ENCODE results near the gene PPAN. TPM values are rescaled to one million over a fixed set of nuclear protein-coding genes. Genes with fewer than 3 reads are reported as not detected.
A peak's percentile ranks its signal among the peaks of the same experiment; 100 is the strongest.

Gene PPAN
- polyA plus RNA-seq, 3 donors from 2014 or later, result 12.1 to 44.8 (median 18.4) TPM

DNA sequence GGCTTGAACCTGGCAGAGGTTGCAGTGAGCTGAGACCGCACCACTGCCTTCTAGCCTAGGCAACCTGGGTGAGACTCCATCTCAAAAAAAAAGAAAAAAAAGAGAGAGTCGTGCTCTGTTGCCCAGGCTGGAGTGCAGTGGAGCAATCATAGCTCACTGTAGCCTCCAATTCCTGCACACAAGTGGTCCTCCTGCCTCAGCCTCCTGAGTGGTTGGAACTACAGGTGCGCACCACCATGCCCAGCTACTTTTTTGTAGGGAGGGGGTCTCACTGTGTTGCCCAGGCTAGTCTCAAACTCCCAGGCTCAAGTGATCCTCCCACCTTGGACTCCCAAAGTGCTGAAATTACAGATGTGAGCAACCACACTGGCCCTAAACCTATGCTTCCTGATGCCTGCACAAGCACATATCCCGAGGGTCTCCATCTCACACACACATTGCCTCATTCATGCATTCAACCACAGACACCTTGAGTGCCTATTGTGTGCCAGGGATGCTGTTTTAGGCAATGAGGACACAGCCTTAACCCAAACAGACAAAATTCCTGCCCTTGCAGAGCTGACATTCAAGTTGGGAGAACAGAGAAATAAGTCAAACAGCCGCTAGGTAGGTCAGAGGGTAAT is 5.9 kb upstream of the PPAN start:
- peaks cover 20 to 35% (median 32%) of the 10 kb centered on the region in 3 donors for H3K27me3 Mint-ChIP-seq (ENCODE audit: low read depth in 3 of 3)
- H3K4me3 Mint-ChIP-seq, result peak overlapping the region; percentile 42 to 83 (median 64)
- H3K9me3 Mint-ChIP-seq, result no peaks in the 10 kb centered on the region
- DNase-seq, result no peak
- no peaks in the 10 kb centered on the region for H3K36me3 Mint-ChIP-seq
- H3K4me1 Mint-ChIP-seq, result peaks cover 69 to 73% of the 10 kb centered on the region in 2 donors
- H3K27ac Mint-ChIP-seq, result peak overlapping the region; percentile 89 to 100 (median 97)

- Mint-ChIP-seq H3K27ac (peak overlapping the region; percentile 99 to 100 (median 100)), H3K36me3 (peaks cover 0 to 6% (median 0%) of the 10 kb centered on the region in 3 donors), H3K9me3 (no peaks in the 10 kb centered on the region), H3K4me1 (peaks cover 83 to 84% of the 10 kb centered on the region in 2 donors), H3K4me3 (peak overlapping the region; percentile 80 to 92 (median 85)), H3K27me3 (ENCODE audit: low read depth in 3 of 3) (peaks cover 26 to 42% (median 40%) of the 10 kb centered on the region in 3 donors)
- DNase-seq, result peak in 1 of 3 donors; percentile 13
Observed at GRCh38 chr19:10102787-10103236, 3.4 kb upstream of the PPAN start.

DNA sequence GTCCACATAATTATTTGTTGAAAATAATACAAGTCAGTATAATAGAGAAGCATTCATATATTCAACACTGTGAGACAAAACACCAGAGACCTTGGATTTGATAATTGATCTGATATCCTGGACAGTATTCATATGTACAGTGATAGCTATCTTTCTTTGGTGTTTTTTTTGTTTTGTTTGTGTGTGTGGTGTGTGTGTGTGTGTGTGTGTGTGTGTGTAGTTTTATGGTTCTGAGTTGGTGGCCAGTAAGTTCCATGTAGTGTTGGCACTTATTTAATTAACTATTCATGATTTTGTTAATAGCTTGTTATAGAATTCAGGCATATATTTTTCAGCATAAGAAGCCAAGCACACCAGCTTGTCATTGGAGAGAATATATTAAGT is 2.0 kb upstream of the PPAN start:
- Mint-ChIP-seq H3K4me3 (peak overlapping the region; percentile 40 to 69 (median 65)), H3K4me1 (peaks cover 73 to 76% of the 10 kb centered on the region in 2 donors), H3K27ac (peak overlapping the region; percentile 92 to 100 (median 96)), H3K9me3 (no peaks in the 10 kb centered on the region), H3K36me3 (peaks cover 0 to 6% (median 0%) of the 10 kb centered on the region in 3 donors), H3K27me3 (ENCODE audit: low read depth in 3 of 3) (peaks cover 19 to 38% (median 35%) of the 10 kb centered on the region in 3 donors)
- DNase-seq, result no peak

GRCh38 chr19:10104665-10105508 is 1.3 kb upstream of the PPAN start:
- Mint-ChIP-seq H3K4me3 (peak overlapping the region; percentile 65 to 86 (median 83)), H3K27ac (peak overlapping the region; percentile 92 to 100 (median 96)), H3K4me1 (peaks cover 65 to 71% of the 10 kb centered on the region in 2 donors), H3K27me3 (ENCODE audit: low read depth in 3 of 3) (peaks cover 17 to 35% (median 29%) of the 10 kb centered on the region in 3 donors), H3K9me3 (no peaks in the 10 kb centered on the region), H3K36me3 (peaks cover 0 to 12% (median 6%) of the 10 kb centered on the region in 3 donors)
- DNase-seq, result peak; percentile 91 to 93 (median 93)

GRCh38 chr19:10105509-10106099 is 558 bp upstream of the PPAN start:
- peak overlapping the region; percentile 92 to 100 (median 96) for H3K27ac Mint-ChIP-seq
- H3K36me3 Mint-ChIP-seq, result peaks cover 1 to 13% (median 6%) of the 10 kb centered on the region in 3 donors
- H3K4me1 Mint-ChIP-seq, result peaks cover 64 to 70% of the 10 kb centered on the region in 2 donors
- peak overlapping the region; percentile 65 to 86 (median 83) for H3K4me3 Mint-ChIP-seq
- H3K9me3 Mint-ChIP-seq, result no peaks in the 10 kb centered on the region
- peaks cover 16 to 34% (median 29%) of the 10 kb centered on the region in 3 donors for H3K27me3 Mint-ChIP-seq (ENCODE audit: low read depth in 3 of 3)
- peak in 2 of 3 donors; percentile 63 to 65 for DNase-seq

DNA sequence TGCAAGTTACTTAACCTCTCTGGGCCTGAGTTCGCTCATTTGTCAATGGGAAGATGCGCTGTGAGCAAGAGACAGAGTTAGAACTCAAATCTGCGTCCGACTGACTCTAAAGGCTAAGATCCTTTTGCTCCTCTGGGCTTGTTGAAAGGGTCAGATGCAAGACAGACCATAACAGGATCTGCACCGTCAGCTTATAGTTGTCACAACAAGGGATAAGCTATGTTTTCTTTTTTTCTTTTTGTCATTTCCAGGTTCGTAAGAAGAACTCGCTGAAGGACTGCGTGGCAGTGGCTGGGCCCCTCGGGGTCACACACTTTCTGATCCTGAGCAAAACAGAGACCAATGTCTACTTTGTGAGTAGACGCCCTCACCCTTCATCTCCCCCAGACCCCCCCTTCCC is 1.1 kb downstream of the PPAN start:
- peaks cover 3 to 19% (median 6%) of the 10 kb centered on the region in 3 donors for H3K36me3 Mint-ChIP-seq
- peaks cover 17 to 39% (median 28%) of the 10 kb centered on the region in 3 donors for H3K27me3 Mint-ChIP-seq (ENCODE audit: low read depth in 3 of 3)
- no peak for DNase-seq
- peak overlapping the region; percentile 65 to 86 (median 83) for H3K4me3 Mint-ChIP-seq
- peaks cover 68 to 72% of the 10 kb centered on the region in 2 donors for H3K4me1 Mint-ChIP-seq
- H3K9me3 Mint-ChIP-seq, result no peaks in the 10 kb centered on the region
- peak overlapping the region; percentile 88 to 100 (median 92) for H3K27ac Mint-ChIP-seq

- H3K4me1 Mint-ChIP-seq, result peaks cover 68 to 72% of the 10 kb centered on the region in 2 donors
- H3K9me3 Mint-ChIP-seq, result no peaks in the 10 kb centered on the region
- H3K4me3 Mint-ChIP-seq, result peak overlapping the region in 4 of 5 donors; percentile 21 to 83 (median 60)
- H3K27me3 Mint-ChIP-seq (ENCODE audit: low read depth in 3 of 3), result peaks cover 17 to 42% (median 28%) of the 10 kb centered on the region in 3 donors
- no peak for DNase-seq
- H3K36me3 Mint-ChIP-seq, result peaks cover 3 to 19% (median 6%) of the 10 kb centered on the region in 3 donors
- H3K27ac Mint-ChIP-seq, result peak overlapping the region; percentile 40 to 100 (median 69)
Observed at GRCh38 chr19:10107817-10108367, 1.7 kb downstream of the PPAN start.

DNA sequence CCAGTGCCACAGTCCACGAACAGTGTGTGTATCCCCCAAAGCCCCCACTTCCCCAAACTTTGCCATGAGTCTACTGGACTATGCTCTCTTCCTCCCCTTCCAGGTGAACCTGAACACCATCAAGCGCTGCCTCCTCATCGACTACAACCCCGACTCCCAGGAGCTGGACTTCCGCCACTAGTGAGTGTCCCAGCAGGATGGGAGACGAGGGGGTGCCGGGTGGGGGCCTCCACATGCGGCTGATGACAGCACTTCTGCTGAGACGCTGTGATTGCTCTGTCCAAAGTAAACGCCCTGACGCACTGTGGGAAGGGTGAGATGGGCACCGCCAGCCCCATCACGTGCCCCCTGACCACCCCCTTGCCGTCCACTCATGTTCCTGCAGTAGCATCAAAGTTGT is 3.4 kb downstream of the PPAN start:
- H3K36me3 Mint-ChIP-seq, result peaks cover 3 to 20% (median 6%) of the 10 kb centered on the region in 3 donors
- H3K4me1 Mint-ChIP-seq, result peaks cover 69 to 72% of the 10 kb centered on the region in 2 donors
- peaks cover 20 to 44% (median 28%) of the 10 kb centered on the region in 3 donors for H3K27me3 Mint-ChIP-seq (ENCODE audit: low read depth in 3 of 3)
- no peaks in the 10 kb centered on the region for H3K9me3 Mint-ChIP-seq
- H3K4me3 Mint-ChIP-seq, result peak overlapping the region in 3 of 5 donors; percentile 9 to 56 (median 18)
- no peak for DNase-seq
- peak overlapping the region in 4 of 6 donors; percentile 35 to 70 (median 56) for H3K27ac Mint-ChIP-seq

- DNase-seq, result no peak
- peaks cover 3 to 24% (median 6%) of the 10 kb centered on the region in 3 donors for H3K36me3 Mint-ChIP-seq
- H3K27me3 Mint-ChIP-seq (ENCODE audit: low read depth in 3 of 3), result peaks cover 20 to 48% (median 27%) of the 10 kb centered on the region in 3 donors
- H3K4me1 Mint-ChIP-seq, result peaks cover 69 to 72% of the 10 kb centered on the region in 2 donors
- no peaks in the 10 kb centered on the region for H3K9me3 Mint-ChIP-seq
- peak overlapping the region; percentile 64 to 72 (median 68) for H3K4me3 Mint-ChIP-seq
- H3K27ac Mint-ChIP-seq, result peak overlapping the region; percentile 86 to 99 (median 90)
Observed at GRCh38 chr19:10110076-10110971, 4.2 kb downstream of the PPAN start.

DNA sequence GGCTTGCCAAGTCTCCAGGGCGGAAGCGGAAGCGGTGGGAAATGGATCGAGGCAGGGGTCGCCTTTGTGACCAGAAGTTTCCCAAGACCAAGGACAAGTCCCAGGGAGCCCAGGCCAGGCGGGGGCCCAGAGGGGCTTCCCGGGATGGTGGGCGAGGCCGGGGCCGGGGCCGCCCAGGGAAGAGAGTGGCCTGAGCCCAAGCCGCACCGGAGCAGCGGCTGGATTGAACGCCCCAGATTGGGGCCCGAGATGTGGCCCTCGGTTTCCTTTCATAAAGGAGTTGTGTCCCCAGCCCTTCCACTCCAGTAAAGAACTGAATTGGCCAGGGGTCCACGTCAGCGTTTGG is 4.8 kb downstream of the PPAN start:
- DNase-seq, result no peak
- Mint-ChIP-seq H3K4me3 (peak overlapping the region; percentile 86 to 92 (median 89)), H3K9me3 (no peaks in the 10 kb centered on the region), H3K27me3 (ENCODE audit: low read depth in 3 of 3) (peaks cover 18 to 46% (median 22%) of the 10 kb centered on the region in 3 donors), H3K36me3 (peaks cover 4 to 26% (median 7%) of the 10 kb centered on the region in 3 donors), H3K4me1 (peaks cover 69 to 72% of the 10 kb centered on the region in 2 donors), H3K27ac (peak overlapping the region; percentile 96 to 100 (median 99))

DNA sequence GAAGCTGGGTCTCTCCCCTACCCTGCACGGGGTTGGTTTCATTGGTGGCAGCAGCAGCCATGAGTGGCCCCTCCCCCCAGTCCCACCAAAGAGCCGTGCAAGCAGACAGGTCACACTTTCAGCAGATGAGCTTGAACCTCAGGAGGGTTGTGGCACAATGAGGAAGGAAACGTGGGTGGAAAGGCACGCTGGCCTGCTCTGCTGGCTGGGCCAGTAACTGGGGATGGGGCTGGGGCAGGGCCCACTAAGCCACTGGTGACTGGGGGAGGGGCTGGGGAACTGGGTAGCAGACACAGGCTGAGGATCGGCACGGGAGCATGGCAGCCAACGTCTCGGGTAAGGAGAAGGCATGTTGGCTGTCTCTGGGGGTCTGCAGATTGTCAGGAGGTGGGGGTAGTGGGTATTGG is 5.2 kb downstream of the PPAN start, which contains the start of gene P2RY11:
P2RY11 (plus strand) TSS at position 289 of the 407 bp plus-strand sequence; CDS start at position 318, 29 bp downstream.
- no peaks in the 10 kb centered on the region for H3K9me3 Mint-ChIP-seq
- peaks cover 70 to 74% of the 10 kb centered on the region in 2 donors for H3K4me1 Mint-ChIP-seq
- peak within 1 kb of the TSS; percentile 86 to 92 (median 89) for H3K4me3 Mint-ChIP-seq
- peak within 1 kb of the TSS; percentile 96 to 100 (median 99) for H3K27ac Mint-ChIP-seq
- peak; percentile 29 to 59 (median 54) for DNase-seq
- peaks cover 18 to 47% (median 24%) of the 10 kb centered on the region in 3 donors for H3K27me3 Mint-ChIP-seq (ENCODE audit: low read depth in 3 of 3)
- H3K36me3 Mint-ChIP-seq, result peaks cover 9 to 31% (median 11%) of the 10 kb centered on the region in 3 donors
